Germinal center (tissue), 1 donor: Measurements from ENCODE around the gene VPS29.
"Not testable (repeated sequence)": the region's sequence is repeated elsewhere in the genome, so short reads cannot be mapped to it uniquely, and the experiment has no call there.

Experiments used
- DNase-seq: peaks from one replicate; pipeline ENCODE4 v3.0.0; 2012; ENCODE audit warnings: mixed read lengths, low spot score

The VPS29 gene

DNA sequence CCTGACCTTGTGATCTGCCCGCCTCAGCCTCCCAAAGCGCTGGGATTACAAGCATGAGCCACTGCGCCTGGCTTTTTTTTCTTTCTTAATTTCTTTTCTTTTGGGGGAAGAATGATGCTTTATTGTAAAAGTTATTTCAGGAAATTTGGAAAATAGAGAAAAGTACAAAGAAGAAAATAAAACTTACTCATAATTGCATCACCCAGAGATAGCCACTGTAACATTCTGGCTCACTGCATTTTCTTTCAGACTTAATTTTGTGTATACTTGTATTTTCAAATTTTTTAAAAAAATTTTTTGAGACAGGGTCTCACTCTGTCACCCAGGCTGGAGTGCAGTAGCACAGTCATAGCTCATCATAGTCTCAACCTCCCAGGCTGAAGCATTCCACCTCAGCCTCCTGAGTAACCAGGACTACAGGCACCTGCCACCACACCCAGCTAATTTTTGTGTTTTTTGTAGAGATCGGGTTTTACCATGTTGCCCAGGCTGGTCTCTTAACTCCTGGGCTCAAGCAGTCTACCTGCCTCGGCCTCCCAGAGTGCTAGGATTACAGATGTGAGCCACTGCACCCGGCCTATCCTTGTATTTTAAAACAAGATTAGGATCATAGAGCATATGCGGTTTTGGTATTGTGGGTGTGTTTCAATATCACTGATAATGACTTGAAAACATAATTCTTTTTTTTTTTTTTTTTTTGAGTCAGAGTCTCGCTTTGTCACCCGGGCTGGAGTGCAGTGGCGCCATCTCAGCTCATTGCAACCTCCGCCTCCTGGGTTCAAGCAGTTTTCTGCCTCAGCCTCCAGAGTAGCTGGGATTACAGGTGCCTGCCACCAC lies 19.2 kb upstream of the VPS29 start:
- not testable (repeated sequence) for DNase-seq

GRCh38 chr12:110518014-110518413 lies 16.1 kb upstream of the VPS29 start:
- not testable (repeated sequence) for DNase-seq

DNA sequence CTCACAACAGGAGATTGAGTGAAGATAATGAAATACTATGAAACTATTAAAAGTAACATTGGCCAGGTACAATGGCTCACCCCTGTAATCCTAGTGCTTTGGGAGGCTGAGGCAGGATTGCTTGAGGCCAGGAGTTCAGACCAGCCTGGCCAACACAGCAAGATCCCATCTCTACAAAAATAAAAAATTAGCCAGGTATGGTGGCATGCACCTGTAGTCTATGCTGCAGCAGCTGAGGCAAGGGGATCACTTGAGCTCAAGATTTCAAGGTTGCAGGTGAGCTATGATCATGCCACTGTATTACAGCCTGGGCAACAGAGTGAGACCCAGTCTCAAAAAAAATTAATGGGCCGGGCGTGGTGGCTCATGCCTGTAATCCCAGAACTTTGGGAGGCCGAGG lies 15.1 kb upstream of the VPS29 start:
- DNase-seq = no peak

DNA sequence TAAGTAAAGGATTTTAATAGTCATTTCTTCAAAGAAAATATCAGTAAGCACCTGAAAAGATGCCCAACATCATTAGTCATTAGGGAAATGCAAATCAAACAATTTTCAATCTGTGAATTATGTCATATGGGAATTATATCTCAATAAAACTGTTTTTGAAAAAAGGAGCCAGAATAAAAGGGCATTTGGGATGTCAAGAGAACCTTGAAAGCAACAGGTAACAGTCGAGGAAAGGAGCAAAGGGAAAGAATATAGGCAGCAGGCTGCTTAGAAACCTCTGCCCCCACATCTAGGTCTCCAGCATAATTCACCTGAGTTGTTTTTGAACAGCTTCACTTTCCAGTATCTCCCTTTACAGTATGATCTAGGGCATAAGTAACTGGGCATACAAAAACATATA lies 12.5 kb upstream of the VPS29 start:
- DNase-seq = no peak

DNA sequence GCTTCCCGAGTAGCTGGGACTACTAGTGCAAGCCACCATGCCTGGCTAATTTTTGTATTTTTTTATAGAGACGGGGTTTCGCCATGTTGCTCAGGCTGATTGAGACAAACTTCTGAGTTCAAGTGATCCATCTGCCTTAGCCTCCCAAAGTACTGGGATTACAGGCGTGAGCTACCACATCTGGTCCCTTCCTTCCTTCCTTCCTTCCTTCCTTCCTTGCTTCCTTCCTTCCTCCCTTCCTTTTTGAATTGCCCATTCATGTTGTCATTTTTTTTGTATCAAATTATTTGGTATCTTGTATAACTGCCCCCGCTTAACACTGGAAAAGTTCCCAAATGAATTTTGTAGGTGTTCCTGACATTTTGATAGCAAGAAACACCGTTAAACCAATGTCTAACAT lies 11.9 kb upstream of the VPS29 start:
- no peak for DNase-seq

DNA sequence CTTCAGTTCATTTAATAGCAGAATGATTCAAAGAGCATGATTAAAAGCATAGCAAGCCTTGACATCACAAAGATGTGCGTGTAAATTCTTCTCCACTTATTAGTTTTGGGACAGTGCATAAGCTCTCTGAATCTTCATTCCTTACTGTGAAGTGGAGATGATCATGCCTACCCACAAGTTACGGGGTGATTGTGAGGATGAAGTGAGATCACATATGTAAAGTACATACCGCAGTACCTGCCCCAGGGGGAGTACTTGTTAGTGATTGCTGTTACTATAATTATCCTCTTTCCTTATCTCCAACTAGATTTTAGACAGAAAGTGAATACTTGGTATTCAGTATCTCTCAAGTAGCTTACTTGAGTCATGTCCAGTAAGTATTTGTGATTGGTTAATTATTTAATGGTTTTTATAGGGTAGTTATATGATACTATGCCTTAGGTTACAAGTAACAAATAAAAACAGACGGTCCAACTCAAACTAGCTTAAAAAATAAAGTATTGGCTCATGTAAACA lies 6.2 kb upstream of the VPS29 start:
- DNase-seq = no peak

GRCh38 chr12:110505332-110505731 lies 3.4 kb upstream of the VPS29 start:
- DNase-seq = no peak

- DNase-seq = no peak
These were observed 1.5 kb upstream of the VPS29 start for GRCh38 chr12:110503432-110503831.

DNA sequence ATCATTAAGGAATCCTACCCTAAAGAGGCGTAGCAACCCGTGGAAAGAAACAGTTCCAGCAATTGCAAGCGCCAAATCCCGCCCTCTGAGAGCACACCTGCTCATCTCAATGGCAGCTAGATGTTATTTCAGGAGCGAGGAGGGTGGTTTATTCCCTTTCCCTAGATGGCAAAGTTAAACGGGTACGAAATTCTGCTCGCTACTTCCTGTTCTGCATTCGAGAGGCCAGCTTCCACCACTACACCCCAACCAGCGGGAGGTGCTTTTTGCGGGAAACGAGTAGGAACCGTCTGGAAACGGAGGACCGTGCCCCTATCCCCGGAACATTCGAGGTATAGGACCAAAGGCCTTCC lies 536 bp downstream of the VPS29 start:
- no peak for DNase-seq

DNA sequence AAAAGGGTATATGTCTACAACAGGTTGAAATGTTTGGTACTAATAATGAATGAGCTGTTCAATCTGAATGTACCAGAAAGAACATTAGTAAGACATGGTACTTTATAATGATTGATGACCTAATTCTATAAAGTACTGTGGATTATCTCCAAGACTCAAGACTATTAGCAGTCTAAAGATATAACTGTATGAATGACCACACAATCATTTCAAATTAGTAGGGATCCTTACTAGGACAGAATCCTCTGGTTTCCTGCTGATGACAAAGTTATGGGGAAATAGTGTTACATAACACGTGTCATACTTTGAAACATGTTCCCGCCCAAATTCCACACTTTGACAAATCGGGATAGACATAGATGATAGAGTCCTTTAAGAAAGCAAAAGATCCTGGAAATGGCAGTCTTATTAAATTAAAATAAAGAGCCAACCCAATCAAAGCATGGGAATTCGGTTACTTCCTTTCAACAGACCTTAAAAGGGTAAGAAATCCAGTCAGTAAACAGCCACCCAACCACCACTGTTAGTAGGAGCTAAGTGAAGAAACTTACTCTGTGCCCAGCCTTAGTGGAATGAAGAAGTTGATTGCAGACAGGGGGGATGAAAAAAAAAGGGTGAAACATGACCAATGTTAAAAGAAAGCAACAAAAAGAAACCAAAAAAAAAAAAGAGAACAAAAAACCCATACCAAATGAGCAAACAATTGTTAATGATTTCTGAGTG lies 2.8 kb downstream of the VPS29 start:
- no peak for DNase-seq

DNA sequence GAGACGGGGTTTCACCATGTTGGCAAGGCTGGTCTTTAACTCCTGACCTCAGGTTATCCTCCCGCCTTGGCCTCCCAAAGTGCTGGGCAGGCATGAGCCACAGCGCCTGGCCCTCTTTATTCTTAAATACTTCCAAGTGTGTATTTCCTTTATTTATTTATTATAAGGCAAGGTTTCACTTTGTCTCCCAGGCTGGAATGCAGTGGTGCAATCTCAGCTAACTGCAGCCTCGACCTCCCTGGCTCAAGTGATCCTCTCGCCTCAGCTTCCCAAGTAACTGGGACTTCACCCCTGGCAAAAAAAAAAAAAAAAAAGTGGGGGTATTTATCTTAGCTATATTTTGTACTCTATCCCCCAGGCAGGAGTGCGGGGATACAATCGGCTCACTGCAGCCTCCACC lies 26.5 kb downstream of the VPS29 start:
- no peak for DNase-seq

GRCh38 chr12:110468214-110469048 lies 33.5 kb downstream of the VPS29 start, which contains the start of the genes FAM216A and GPN3:
FAM216A (plus strand) TSS chr12:110468845; CDS start chr12:110468876, 31 bp downstream.
GPN3 (minus strand) TSS chr12:110468257; CDS start chr12:110468203, 54 bp downstream.
- peak; percentile 95 for DNase-seq

GRCh38 chr12:110467847-110468213 lies 34.1 kb downstream of the VPS29 start:
- no peak for DNase-seq

GRCh38 chr12:110466791-110467190 lies 35.1 kb downstream of the VPS29 start:
- DNase-seq = no peak

GRCh38 chr12:110465765-110466164 lies 36.1 kb downstream of the VPS29 start:
- not testable (repeated sequence) for DNase-seq

GRCh38 chr12:110465024-110465423 lies 36.9 kb downstream of the VPS29 start:
- DNase-seq = no peak

DNA sequence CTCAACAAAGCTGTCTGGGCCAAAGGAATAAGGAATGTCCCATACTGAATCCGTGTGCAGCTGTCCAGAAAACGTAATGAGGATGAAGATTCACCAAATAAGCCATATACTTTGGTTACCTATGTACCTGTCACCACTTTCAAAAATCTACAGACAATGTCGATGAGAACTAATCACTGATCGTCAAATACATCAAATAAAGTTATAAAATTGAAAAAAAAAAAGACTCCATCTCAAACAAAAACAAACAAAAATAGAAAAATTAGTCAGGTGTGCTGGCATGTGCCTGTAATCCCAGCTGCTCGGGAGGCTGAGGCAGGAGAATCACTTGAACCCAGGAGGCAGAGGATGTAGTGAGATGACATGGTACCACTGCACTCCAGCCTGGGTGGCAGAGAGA lies 40.7 kb downstream of the VPS29 start:
- not testable (repeated sequence) for DNase-seq

DNA sequence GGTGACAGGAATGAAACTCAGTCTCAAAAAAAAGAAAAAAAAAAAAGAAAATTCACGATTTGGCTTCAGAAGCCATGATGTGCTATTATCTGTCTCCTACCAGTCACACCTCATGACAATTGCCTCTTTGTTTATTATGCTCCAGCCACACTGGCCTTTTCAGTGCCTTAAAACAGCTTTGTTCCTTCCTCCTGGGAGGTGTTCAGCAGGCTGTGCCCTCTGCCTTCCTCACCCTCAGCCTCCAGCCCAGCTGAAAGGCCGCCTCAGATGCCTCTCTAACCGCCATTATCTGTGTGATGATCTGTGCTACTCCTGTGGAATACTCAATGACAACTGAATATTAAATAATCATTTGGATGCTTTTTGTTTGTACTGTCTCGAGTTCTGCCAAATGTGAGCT lies 43.2 kb downstream of the VPS29 start:
- no peak for DNase-seq

- DNase-seq = no peak
These were observed 48.2 kb downstream of the VPS29 start for GRCh38 chr12:110453569-110454296.

DNA sequence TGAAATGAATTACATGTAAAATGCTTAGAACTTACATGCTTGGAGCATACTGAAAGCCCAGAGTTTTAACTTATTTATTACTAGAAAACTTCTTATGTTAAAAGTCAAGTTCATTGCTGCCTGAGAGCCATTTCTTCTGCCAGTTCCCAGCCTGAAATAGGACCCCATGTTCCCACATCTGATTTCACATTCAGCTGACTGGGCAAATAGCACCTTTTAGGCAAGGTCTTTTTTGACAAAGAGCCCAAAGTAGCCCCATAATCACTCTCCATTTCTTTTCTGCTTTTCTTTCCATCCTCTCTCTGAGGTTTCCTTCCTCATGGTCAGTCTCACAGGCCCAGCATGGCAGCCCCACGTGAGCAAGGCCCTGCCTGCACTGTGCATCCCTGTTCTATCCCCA lies 50.6 kb downstream of the VPS29 start:
- no peak for DNase-seq

DNA sequence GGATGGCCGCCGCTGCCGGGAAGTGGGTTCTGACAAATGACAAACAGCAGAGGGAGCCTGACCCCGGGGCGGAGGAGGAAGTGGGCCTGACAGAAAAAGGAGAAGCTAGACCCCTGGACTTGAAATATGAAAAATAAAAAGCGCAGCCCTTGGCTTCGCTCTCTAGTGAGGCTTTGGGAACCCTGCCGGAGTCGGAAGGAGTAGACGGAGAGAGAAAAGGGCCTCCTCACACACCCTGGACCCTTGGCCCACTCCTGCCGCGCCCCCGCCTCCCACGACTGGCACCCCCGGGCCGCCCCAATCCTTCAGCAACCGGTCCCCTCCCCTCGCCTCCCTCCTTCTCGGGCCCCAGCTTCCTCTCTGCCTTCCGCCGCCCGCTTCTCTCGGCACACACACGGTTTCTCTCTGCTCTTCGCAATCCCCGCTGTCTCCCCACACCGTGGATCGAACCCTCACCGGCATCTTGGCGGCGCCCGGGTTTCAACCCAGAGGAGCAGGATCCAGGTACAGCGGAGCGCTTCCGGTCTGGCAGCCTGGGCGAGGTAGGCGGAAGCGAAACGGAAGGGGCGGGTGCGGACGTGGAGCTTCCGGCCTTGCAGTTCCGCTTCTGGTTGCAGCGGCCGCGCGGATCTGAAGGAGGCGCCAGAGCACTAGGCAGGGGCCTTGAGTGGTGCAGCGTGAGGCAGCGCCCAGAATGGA lies 52.0 kb downstream of the VPS29 start, which contains the start of gene ARPC3:
TSS of gene ARPC3 (minus strand) at position 539 of the 699 bp plus-strand sequence. CDS start at position 462, 77 bp downstream.
- DNase-seq = peak; percentile 89
